HuH-7 (cell line): ENCODE data around the gene WWOX.
"Not testable (repeated sequence)": the region's sequence is repeated elsewhere in the genome, so short reads cannot be mapped to it uniquely, and the experiment has no call there.

Experiments
- DNase-seq: peaks from one replicate; pipeline ENCODE4 v3.0.0; 2011; ENCODE audit warnings: low spot score

The WWOX gene

DNA sequence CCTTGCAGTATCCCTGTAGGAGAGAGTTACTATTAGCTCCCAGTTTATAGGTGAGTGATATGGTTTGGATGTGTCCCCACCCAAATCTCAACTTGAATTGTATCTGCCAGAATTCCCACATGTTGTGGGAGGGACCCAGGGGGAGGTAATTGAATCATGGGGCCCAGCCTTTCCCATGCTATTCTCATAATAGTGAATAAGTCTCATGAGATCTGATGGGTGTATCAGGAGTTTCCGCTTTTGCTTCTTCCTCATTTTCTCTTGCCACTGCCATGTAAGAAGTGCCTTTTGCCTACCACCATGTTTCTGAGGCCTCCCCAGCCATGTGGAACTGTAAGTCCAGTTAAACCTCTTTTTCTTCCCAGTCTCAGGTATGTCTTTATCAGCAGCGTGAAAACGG is 592.3 kb downstream of the WWOX start:
- DNase-seq: not testable (repeated sequence)

GRCh38 chr16:78693496-78693895 is 594.0 kb downstream of the WWOX start:
- DNase-seq: no peak

- no peak for DNase-seq
These were observed 595.0 kb downstream of the WWOX start for GRCh38 chr16:78694414-78694813.

- DNase-seq: no peak
These were observed 595.9 kb downstream of the WWOX start for GRCh38 chr16:78695391-78695790.

GRCh38 chr16:78696797-78697196 is 597.3 kb downstream of the WWOX start:
- no peak for DNase-seq

- DNase-seq: no peak
These were observed 598.0 kb downstream of the WWOX start for GRCh38 chr16:78697426-78697825.

DNA sequence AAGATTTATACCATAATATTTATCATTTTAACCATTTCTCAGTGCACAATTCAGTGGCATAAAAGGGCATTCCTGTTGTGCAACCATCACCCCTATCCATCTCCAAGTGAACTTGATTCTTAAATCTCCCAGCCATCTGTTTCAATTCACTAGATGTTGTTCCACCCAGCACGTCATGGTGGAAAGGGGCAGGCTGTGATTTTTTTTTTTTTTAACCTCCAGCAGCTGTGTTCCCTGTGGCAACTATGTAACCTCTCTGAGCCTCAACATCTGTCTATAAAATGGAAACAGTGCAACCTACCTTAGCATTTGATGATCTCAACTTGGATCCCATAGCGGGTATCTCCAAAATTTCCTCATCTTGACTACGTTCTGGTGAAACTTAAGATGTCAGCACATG is 604.5 kb downstream of the WWOX start:
- DNase-seq: no peak

GRCh38 chr16:78704416-78704815 is 605.0 kb downstream of the WWOX start:
- no peak for DNase-seq

DNA sequence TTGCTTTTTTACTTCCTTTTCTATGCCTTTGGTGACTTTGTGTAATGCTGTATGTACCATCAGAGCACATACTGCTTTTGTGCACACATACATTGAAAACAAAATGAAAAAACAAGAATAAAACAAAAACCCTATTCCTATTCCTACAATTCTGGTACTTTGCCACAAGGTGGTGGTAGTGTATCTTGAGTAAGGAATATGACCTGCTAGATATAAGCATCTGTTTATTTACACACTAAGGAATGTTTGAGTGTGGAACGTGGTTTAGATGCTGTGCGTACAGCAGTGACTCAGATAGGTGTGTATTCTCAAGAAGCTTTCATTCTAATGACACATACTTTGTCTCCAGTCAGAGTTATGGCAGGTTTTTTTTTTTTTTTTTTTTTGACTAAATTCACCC is 606.2 kb downstream of the WWOX start:
- no peak for DNase-seq

DNA sequence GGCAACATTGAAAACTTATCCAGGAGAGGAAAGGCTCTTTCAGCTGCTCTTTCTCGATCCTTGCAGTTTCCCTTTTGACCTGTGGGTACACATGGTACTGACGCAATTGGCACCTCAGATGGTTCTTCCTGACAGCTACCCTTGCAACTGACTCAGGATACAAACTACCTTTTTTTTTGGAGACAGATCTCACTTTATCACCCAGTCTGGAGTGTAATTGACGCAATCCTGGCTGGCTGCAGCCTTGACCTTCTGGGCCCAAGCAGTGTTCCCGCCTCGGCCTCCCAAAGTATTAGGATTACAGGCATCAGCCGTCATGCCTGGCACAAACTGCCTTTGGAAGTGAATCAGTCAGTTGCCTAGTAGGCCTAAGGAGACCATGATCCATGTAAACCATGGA is 607.2 kb downstream of the WWOX start:
- DNase-seq: no peak

GRCh38 chr16:78709137-78709884 is 609.9 kb downstream of the WWOX start:
- no peak for DNase-seq

DNA sequence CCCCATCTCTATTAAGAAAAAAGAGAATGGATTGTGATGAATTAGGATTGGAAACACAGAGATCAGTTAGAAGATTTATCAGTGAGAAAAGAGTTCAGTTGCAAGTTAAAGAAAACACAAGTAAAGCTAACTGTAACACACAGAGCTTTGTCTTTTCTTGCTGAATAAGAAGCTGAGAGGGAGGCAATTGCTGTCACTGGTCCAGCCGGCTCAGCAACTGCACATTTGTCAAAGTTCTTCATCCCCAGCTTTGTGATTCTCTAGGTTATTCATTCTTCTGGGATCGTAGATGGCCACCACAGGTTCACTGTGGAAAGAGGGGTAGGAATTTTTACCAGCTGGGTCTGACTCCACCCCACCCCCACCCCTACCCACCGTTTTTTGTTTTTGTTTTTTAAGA is 615.7 kb downstream of the WWOX start:
- DNase-seq: no peak

DNA sequence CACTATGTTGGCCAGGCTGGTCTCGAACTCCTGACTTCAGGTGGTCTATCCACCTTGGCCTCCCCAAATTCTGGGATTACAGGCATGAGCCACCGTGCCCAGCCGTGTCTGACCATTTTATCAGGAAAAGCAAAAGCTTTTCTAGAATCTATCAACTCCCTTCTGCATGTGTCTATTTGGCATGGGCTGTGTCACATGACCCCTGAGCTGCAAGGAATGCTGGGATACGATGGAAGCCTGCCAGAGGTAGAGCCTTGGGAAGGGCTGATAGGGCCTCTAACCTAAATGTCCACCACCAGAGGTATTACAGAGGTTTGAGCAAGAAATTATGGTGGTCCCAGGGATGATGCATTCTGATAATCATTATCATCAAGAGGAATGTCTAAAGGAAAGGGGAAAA is 616.2 kb downstream of the WWOX start:
- DNase-seq: no peak

DNA sequence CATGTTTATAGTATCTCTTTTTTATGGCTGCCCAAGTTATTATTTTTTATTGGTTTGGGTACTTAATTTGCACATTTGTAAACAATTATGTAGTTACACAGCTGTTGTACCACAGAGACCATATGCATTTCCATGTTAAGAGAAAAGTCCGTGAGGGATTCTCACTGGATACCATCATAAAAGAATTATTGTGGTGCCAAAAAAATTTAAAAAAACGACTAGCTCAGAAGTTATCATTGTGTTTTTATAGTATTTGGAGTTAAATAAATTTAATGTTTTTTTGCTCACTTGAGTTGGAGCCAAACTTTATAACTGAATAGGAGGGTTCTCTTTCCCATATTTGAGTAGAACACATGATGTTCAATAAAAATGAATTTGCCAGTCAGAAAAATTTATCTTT is 618.7 kb downstream of the WWOX start:
- no peak for DNase-seq

DNA sequence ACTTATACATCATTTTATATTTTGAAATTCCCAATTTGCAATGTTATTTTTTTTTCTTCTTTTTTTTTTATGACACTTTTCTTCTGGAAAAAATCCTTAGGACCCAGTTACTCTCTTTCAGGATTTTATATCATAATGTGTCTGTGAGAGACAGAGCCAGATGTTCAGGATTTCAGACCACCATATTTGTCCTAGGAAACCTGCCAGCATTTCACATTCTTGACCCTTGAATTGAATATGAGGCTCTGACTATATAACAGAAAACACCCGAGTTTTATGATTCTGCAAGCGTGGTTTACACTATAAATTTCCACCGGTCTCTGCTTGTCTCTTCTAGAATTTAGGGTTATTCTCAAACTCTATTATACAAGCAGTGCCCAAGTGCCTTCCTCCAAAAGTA is 621.0 kb downstream of the WWOX start:
- DNase-seq: no peak

DNA sequence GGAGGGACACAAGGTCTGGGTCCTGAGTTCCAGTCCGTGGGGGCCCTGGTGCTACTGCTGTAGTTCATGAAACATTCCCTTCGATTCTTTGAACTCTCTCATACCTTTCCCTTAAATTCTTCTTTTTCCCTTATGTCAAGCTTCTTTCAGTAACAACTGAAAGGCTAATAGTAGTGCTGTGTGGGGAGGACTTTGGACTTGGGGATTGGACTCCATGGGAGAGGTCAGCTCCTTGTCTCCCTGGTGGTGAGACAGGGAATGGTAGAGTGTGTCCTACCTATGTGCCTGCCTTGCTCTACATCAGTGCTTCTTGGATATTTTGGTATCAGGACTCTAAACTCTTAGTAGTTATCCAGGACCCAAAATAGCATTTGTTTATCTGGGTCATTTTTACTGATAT is 628.1 kb downstream of the WWOX start:
- DNase-seq: peak; percentile 64

DNA sequence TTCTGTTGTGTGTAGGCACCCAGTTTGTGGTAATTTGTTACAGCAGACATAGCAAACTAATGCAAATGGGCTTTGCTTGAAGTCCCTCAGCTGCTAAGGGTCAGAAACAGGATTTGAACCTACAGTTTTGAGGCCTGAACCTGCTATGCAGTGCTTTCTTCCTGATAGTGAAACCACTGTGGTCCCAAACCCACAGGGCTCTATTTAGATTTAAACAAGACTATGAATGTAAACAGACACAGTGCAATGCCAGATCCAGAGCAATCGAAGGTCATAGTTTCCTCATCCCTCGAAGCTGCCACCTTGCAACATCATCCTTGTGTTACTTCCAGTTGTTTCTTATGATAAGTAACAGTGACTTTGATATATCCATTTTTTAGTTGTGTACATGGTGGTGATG is 630.2 kb downstream of the WWOX start:
- peak; percentile 46 for DNase-seq

GRCh38 chr16:78731785-78732184 is 632.3 kb downstream of the WWOX start:
- DNase-seq: no peak

DNA sequence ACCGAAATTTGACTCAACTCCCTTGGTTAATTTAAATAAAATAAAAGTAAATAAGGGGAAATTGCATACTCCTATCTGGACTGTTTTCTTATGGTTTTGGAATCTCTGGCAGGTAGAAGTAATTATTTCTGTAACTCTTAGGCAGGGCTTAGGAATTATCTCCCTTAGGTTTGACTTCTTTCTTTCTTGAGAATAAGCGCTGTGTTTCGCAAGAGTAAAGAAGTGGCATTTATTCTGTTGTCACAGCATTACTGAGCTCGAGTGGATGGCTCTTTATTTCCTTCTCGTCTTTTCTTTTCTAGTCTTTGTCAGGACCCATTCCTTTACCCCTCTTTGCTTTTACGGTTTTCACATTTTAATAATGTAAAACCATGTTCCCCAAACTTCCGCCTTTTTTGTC is 633.2 kb downstream of the WWOX start:
- no peak for DNase-seq

- DNase-seq: no peak
These were observed 635.9 kb downstream of the WWOX start for GRCh38 chr16:78735337-78735736.

DNA sequence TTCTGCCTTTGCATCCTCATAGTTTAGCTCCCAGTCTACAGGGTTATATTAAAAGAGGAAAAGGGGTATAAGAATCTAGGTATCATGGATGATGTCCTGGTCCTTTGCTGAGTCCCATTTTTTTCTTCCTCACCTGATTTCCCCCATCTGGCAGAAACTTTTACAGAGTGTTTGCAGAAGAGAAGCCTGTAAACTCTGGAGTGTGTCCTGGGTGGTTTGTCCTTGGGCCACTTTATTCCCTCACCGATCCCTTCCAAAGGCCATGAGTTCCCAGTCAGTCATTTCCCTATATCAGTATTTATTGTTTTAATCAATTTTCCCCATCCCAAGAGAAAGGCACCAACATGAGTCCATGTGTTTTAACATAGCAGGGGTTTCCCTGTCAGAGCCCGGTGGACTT is 638.2 kb downstream of the WWOX start:
- no peak for DNase-seq

GRCh38 chr16:78738557-78738956 is 639.1 kb downstream of the WWOX start:
- DNase-seq: no peak

GRCh38 chr16:78740269-78740668 is 640.8 kb downstream of the WWOX start:
- DNase-seq: no peak

GRCh38 chr16:78742501-78743283 is 643.2 kb downstream of the WWOX start:
- DNase-seq: no peak
